ENCODE results near the gene CNKSR3. TPM values are rescaled to one million over a fixed set of nuclear protein-coding genes. Genes with fewer than 3 reads are reported as not detected.

Gene CNKSR3
- polyA plus RNA-seq, 3 donors: not detected

GRCh38 chr6:154388803-154389202 is 121.7 kb downstream of the CNKSR3 start:
- TF ChIP-seq, protein P1, sequence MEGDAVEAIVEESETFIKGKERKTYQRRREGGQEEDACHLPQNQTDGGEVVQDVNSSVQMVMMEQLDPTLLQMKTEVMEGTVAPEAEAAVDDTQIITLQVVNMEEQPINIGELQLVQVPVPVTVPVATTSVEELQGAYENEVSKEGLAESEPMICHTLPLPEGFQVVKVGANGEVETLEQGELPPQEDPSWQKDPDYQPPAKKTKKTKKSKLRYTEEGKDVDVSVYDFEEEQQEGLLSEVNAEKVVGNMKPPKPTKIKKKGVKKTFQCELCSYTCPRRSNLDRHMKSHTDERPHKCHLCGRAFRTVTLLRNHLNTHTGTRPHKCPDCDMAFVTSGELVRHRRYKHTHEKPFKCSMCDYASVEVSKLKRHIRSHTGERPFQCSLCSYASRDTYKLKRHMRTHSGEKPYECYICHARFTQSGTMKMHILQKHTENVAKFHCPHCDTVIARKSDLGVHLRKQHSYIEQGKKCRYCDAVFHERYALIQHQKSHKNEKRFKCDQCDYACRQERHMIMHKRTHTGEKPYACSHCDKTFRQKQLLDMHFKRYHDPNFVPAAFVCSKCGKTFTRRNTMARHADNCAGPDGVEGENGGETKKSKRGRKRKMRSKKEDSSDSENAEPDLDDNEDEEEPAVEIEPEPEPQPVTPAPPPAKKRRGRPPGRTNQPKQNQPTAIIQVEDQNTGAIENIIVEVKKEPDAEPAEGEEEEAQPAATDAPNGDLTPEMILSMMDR (IDR thresholded peaks at IDR 0.05): no peak
- Mint-ChIP-seq H3K27me3 (ENCODE audit: low read depth in 3 of 3) (peaks cover 1 to 4% (median 2%) of the 10 kb centered on the region in 3 donors), H3K9me3 (peaks cover 0 to 5% (median 0%) of the 10 kb centered on the region in 7 donors), H3K4me1 (no peaks in the 10 kb centered on the region), H3K4me3 (no peak overlapping the region), H3K27ac (no peak overlapping the region), H3K36me3 (no peaks in the 10 kb centered on the region)
- Histone ChIP-seq H3K36me3 (replicated peaks in 1 of 2; ENCODE audit: control insufficient read depth in 1 of 2, insufficient read depth in 2 of 2, low read length in 2 of 2) (no peaks in the 10 kb centered on the region), H2AFZ (ENCODE audit: insufficient read depth, low read depth, low read length, poor library complexity, severe bottlenecking) (no peak overlapping the region), H3K9me3 (replicated peaks in 1 of 2; ENCODE audit: control insufficient read depth in 1 of 2, insufficient read depth in 1 of 2, low read length in 2 of 2) (no peaks in the 10 kb centered on the region), H3K79me2 (ENCODE audit: insufficient read depth, low read length) (no peaks in the 10 kb centered on the region), H3K27ac (ENCODE audit: low read depth in 1 of 2, low read length in 2 of 2) (no peak overlapping the region), H3K27me3 (ENCODE audit: control insufficient read depth in 2 of 2, insufficient read depth in 2 of 2, low read length in 2 of 2) (no peaks in the 10 kb centered on the region), H3K4me2 (replicated peaks; ENCODE audit: extremely low read depth, low read length, poor library complexity, severe bottlenecking) (no peak overlapping the region), H3K9ac (ENCODE audit: insufficient read depth, low read length, poor library complexity, severe bottlenecking) (no peak overlapping the region), H3K4me3 (replicated peaks in 1 of 3; ENCODE audit: low read depth in 2 of 3, low read length in 3 of 3) (no peak overlapping the region), H4K20me1 (ENCODE audit: insufficient read depth, low read length) (no peaks in the 10 kb centered on the region), H3K4me1 (ENCODE audit: control insufficient read depth in 1 of 2, insufficient read depth in 2 of 2, low read length in 2 of 2) (no peaks in the 10 kb centered on the region)
- intact Hi-C loops (cut with micrococcal nuclease): no loop called here
- DNase-seq: no peak
- no CpG with 5 or more reads among the region's 3 CpGs for WGBS (ENCODE audit: insufficient coverage)

GRCh38 chr6:154386848-154387717 is 123.4 kb downstream of the CNKSR3 start:
- no peak overlapping the region for H3K4me3 Mint-ChIP-seq
- H3K27me3 Mint-ChIP-seq (ENCODE audit: low read depth in 3 of 3): peaks cover 2 to 4% (median 3%) of the 10 kb centered on the region in 3 donors
- TF ChIP-seq, protein P1 (IDR thresholded peaks at IDR 0.05): no peak
- H3K27ac ChIP-seq (ENCODE audit: low read depth in 1 of 2, low read length in 2 of 2): no peak overlapping the region
- 97% methylated on average over 4 of the region's 5 CpGs for WGBS (ENCODE audit: insufficient coverage)
- H3K9me3 Mint-ChIP-seq: peaks cover 0 to 10% (median 5%) of the 10 kb centered on the region in 7 donors
- H3K4me3 ChIP-seq (replicated peaks in 1 of 3; ENCODE audit: low read depth in 2 of 3, low read length in 3 of 3): no peak overlapping the region
- H3K4me1 ChIP-seq (ENCODE audit: control insufficient read depth in 1 of 2, insufficient read depth in 2 of 2, low read length in 2 of 2): no peaks in the 10 kb centered on the region
- no peaks in the 10 kb centered on the region for H3K36me3 Mint-ChIP-seq
- intact Hi-C loops (cut with micrococcal nuclease): no loop called here
- no peaks in the 10 kb centered on the region for H4K20me1 ChIP-seq (ENCODE audit: insufficient read depth, low read length)
- no peak overlapping the region for H3K27ac Mint-ChIP-seq
- no peaks in the 10 kb centered on the region for H3K4me1 Mint-ChIP-seq
- H3K27me3 ChIP-seq (ENCODE audit: control insufficient read depth in 2 of 2, insufficient read depth in 2 of 2, low read length in 2 of 2): no peaks in the 10 kb centered on the region
- no peak overlapping the region for H3K9ac ChIP-seq (ENCODE audit: insufficient read depth, low read length, poor library complexity, severe bottlenecking)
- no peak for DNase-seq
- H3K79me2 ChIP-seq (ENCODE audit: insufficient read depth, low read length): no peaks in the 10 kb centered on the region
- H3K4me2 ChIP-seq (replicated peaks; ENCODE audit: extremely low read depth, low read length, poor library complexity, severe bottlenecking): no peak overlapping the region
- no peak overlapping the region for H2AFZ ChIP-seq (ENCODE audit: insufficient read depth, low read depth, low read length, poor library complexity, severe bottlenecking)
- H3K9me3 ChIP-seq (replicated peaks in 1 of 2; ENCODE audit: control insufficient read depth in 1 of 2, insufficient read depth in 1 of 2, low read length in 2 of 2): peaks cover 0 to 5% of the 10 kb centered on the region in 2 donors
- no peaks in the 10 kb centered on the region for H3K36me3 ChIP-seq (replicated peaks in 1 of 2; ENCODE audit: control insufficient read depth in 1 of 2, insufficient read depth in 2 of 2, low read length in 2 of 2)

Measured in CD14-positive monocyte (primary cell).